Measurements from ENCODE around the gene DNASE1L3.

Gene DNASE1L3

GRCh38 chr3:58176827-58177489 lies 33.8 kb downstream of the DNASE1L3 start:
- no peak for DNase-seq

GRCh38 chr3:58176185-58176530 lies 34.6 kb downstream of the DNASE1L3 start:
- DNase-seq, result no peak

GRCh38 chr3:58175437-58176184 lies 35.2 kb downstream of the DNASE1L3 start:
- DNase-seq, result no peak

GRCh38 chr3:58175187-58175436 lies 35.7 kb downstream of the DNASE1L3 start:
- no peak for DNase-seq

- peak; percentile 33 for DNase-seq
These were observed 36.9 kb downstream of the DNASE1L3 start for GRCh38 chr3:58173669-58174398.

- DNase-seq, result no peak
These were observed 37.6 kb downstream of the DNASE1L3 start for GRCh38 chr3:58173029-58173668.

- DNase-seq, result no peak
These were observed 39.6 kb downstream of the DNASE1L3 start for GRCh38 chr3:58171126-58171525.

- DNase-seq, result no peak
These were observed 40.4 kb downstream of the DNASE1L3 start for GRCh38 chr3:58170376-58170775.

- no peak for DNase-seq
These were observed 41.4 kb downstream of the DNASE1L3 start for GRCh38 chr3:58169371-58169770.

- no peak for DNase-seq
These were observed 42.3 kb downstream of the DNASE1L3 start for GRCh38 chr3:58168498-58168897.

GRCh38 chr3:58167431-58168351 lies 43.1 kb downstream of the DNASE1L3 start:
- no peak for DNase-seq

- DNase-seq, result no peak
These were observed 45.6 kb downstream of the DNASE1L3 start for GRCh38 chr3:58164906-58165821.

- DNase-seq, result peak; percentile 78
These were observed 46.4 kb downstream of the DNASE1L3 start for GRCh38 chr3:58164199-58164879.

- no peak for DNase-seq
These were observed 47.5 kb downstream of the DNASE1L3 start for GRCh38 chr3:58163234-58163633.

- peak; percentile 38 for DNase-seq
These were observed 49.1 kb downstream of the DNASE1L3 start for GRCh38 chr3:58161435-58162398.

GRCh38 chr3:58160399-58160798 lies 50.4 kb downstream of the DNASE1L3 start:
- DNase-seq, result no peak

GRCh38 chr3:58158442-58159153 lies 52.2 kb downstream of the DNASE1L3 start:
- DNase-seq, result no peak

- DNase-seq, result no peak
These were observed 53.1 kb downstream of the DNASE1L3 start for GRCh38 chr3:58157700-58158099.

GRCh38 chr3:58155838-58156237 lies 54.9 kb downstream of the DNASE1L3 start:
- no peak for DNase-seq

Measured in NCI-H2029 treated with DMSO at 0.1 percent for 48 hours (cell line).